ENCODE data around the gene DBH.

DNA sequence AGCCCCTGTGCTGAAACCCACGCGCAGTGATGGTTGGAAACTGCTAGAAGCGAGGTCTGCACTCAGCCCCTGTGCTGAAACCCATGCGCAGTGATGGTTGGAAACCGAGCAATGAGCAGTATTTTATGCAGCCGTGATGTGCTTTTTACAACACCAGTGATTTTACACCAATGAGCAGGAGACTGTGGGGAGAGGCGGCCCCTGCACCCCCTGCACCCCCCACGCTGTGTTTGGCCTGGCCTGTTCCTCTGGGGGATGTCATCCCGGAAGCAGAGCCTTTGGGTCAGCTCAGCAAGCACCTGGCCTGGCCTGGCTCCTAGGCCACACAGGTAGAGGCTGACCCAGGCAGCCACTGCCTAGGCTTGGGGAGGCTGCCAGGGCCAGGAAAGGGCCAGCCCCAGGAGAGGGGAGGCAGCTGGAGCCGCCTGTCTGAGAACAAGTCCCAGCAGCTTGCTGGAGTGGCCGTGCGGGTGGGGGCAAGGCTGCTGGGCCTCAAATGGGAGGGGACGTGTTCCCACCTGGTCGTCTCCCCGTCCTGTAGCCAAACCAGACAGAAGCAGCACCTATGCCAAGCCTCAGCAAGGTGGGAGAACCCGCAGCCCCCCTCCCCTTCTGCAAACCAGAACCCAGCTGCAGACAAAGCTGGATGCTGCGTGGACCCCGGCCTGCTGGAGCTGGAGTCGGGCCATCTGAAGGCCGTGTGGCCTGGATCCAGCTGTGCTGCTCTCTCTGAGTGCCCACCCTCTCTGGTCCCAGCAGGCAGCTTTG is 46.8 kb downstream of the DBH start:
- TF ChIP-seq, protein P1, sequence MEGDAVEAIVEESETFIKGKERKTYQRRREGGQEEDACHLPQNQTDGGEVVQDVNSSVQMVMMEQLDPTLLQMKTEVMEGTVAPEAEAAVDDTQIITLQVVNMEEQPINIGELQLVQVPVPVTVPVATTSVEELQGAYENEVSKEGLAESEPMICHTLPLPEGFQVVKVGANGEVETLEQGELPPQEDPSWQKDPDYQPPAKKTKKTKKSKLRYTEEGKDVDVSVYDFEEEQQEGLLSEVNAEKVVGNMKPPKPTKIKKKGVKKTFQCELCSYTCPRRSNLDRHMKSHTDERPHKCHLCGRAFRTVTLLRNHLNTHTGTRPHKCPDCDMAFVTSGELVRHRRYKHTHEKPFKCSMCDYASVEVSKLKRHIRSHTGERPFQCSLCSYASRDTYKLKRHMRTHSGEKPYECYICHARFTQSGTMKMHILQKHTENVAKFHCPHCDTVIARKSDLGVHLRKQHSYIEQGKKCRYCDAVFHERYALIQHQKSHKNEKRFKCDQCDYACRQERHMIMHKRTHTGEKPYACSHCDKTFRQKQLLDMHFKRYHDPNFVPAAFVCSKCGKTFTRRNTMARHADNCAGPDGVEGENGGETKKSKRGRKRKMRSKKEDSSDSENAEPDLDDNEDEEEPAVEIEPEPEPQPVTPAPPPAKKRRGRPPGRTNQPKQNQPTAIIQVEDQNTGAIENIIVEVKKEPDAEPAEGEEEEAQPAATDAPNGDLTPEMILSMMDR (IDR thresholded peaks at IDR 0.05) = no peak
- TF ChIP-seq POLR2A (IDR thresholded peaks at IDR 0.05) = no peak
